Trophoblast cell (in vitro differentiated cells and primary cell): ENCODE measurements around the gene ANKRD28.
A peak's percentile ranks its signal among the peaks of the same experiment; 100 is the strongest.

ENCODE experiments used
- DNase-seq, 2 donors: peaks; one replicate each; pipeline ENCODE4 v3.0.0-alpha.2; 2016
- H2AFZ ChIP-seq: 2 replicates; pipeline ENCODE4 v1.6.1; 2013; ENCODE audit warnings: low read length, moderate library complexity, mild to moderate bottlenecking; ENCODE audit not compliant: insufficient read depth, poor library complexity
- H2AK5ac ChIP-seq: 2 replicates; pipeline ENCODE4 v1.6.1; 2013; ENCODE audit warnings: mild to moderate bottlenecking, low read length
- H2BK120ac ChIP-seq: 2 replicates; pipeline ENCODE4 v1.6.1; 2013; ENCODE audit warnings: low read length, mild to moderate bottlenecking, moderate library complexity; ENCODE audit not compliant: insufficient read depth, poor library complexity
- H2BK12ac ChIP-seq: 2 replicates; pipeline ENCODE4 v1.6.1; 2013; ENCODE audit warnings: mild to moderate bottlenecking, low read length, moderate library complexity
- H2BK5ac ChIP-seq: 2 replicates; pipeline ENCODE4 v1.6.1; 2013; ENCODE audit warnings: low read length, low read depth, moderate library complexity, mild to moderate bottlenecking; ENCODE audit not compliant: poor library complexity
- H3K14ac ChIP-seq: 2 replicates; pipeline ENCODE4 v1.6.1; 2013; ENCODE audit warnings: mild to moderate bottlenecking, low read length
- H3K18ac ChIP-seq: 2 replicates; pipeline ENCODE4 v1.6.1; 2013; ENCODE audit warnings: mild to moderate bottlenecking, low read length
- H3K23ac ChIP-seq: 2 replicates; pipeline ENCODE4 v1.6.1; 2013; ENCODE audit warnings: low read length
- H3K27ac ChIP-seq: 2 replicates; pipeline ENCODE4 v1.5.1; 2013; ENCODE audit warnings: low read depth, mild to moderate bottlenecking, inconsistent platforms, low read length, moderate library complexity
- H3K27me3 ChIP-seq: 2 replicates; pipeline ENCODE4 v1.6.1; 2013; ENCODE audit warnings: inconsistent platforms, mild to moderate bottlenecking, low read length, moderate library complexity; ENCODE audit not compliant: insufficient read depth
- H3K36me3 ChIP-seq, 2 experiments: 1 replicate in 1 of 2; 2 replicates in 1 of 2; pipeline ENCODE4 v1.6.1; 2013; ENCODE audit warnings: low read length in 2 of 2, mild to moderate bottlenecking in 2 of 2, moderate library complexity in 1 of 2; ENCODE audit not compliant: insufficient read depth in 2 of 2, control insufficient read depth in 1 of 2
- H3K4ac ChIP-seq: 2 replicates; pipeline ENCODE4 v1.6.1; 2013; ENCODE audit warnings: low read depth, mild to moderate bottlenecking, low read length, moderate library complexity
- H3K4me1 ChIP-seq, 2 experiments: 1 replicate in 1 of 2; 2 replicates in 1 of 2; pipeline ENCODE4 v1.6.1; 2013; ENCODE audit warnings: low read length in 2 of 2, mild to moderate bottlenecking in 2 of 2, moderate library complexity in 1 of 2; ENCODE audit not compliant: insufficient read depth in 2 of 2, control insufficient read depth in 1 of 2
- H3K4me2 ChIP-seq: 2 replicates; pipeline ENCODE4 v1.6.1; 2013; ENCODE audit warnings: inconsistent platforms, mild to moderate bottlenecking, low read length, moderate library complexity
- H3K4me3 ChIP-seq: 2 replicates; pipeline ENCODE4 v1.5.1; 2013; ENCODE audit warnings: mild to moderate bottlenecking, low read depth, low read length, inconsistent platforms
- H3K79me1 ChIP-seq: one replicate; pipeline ENCODE4 v1.6.1; 2013; ENCODE audit warnings: low read length
- H3K79me2 ChIP-seq: 2 replicates; pipeline ENCODE4 v1.6.1; 2013; ENCODE audit warnings: low read length, mild to moderate bottlenecking; ENCODE audit not compliant: control insufficient read depth, insufficient read depth, poor library complexity
- H3K9ac ChIP-seq: 2 replicates; pipeline ENCODE4 v1.6.1; 2013; ENCODE audit warnings: mild to moderate bottlenecking, low read length
- H3K9me3 ChIP-seq: 2 replicates; pipeline ENCODE4 v1.6.1; 2013; ENCODE audit warnings: low read depth, mild to moderate bottlenecking, control low read depth, inconsistent platforms, low read length; ENCODE audit not compliant: insufficient read depth
- H4K12ac ChIP-seq: 2 replicates; pipeline ENCODE4 v1.6.1; 2013; ENCODE audit warnings: low read depth, mild to moderate bottlenecking, low read length, moderate library complexity
- H4K8ac ChIP-seq: 2 replicates; pipeline ENCODE4 v1.6.1; 2013; ENCODE audit warnings: low read depth, mild to moderate bottlenecking, low read length, moderate library complexity
- H4K91ac ChIP-seq: one replicate; pipeline ENCODE4 v1.6.1; 2013; ENCODE audit warnings: low read depth, mild to moderate bottlenecking, low read length, moderate library complexity
- WGBS: extraction: QIAGEN DNeasy Blood & Tissue Kit; methylation state at CpG from one replicate; pipeline ENCODE4 v1.1.7; 2013; ENCODE audit warnings: missing lambda C conversion rate; ENCODE audit not compliant: insufficient read length, insufficient coverage; ENCODE audit errors: extremely low coverage; 5-methylcytosine and 5-hydroxymethylcytosine counted together

ANKRD28 gene

GRCh38 chr3:15683253-15683652 lies 114.5 kb downstream of the ANKRD28 start:
- Histone ChIP-seq H3K79me1 (peaks cover 2% of the 10 kb centered on the region), H3K4me2 (no peak overlapping the region), H3K4me3 (no peak overlapping the region), H3K79me2 (no peaks in the 10 kb centered on the region), H2BK5ac (no peak overlapping the region), H2BK12ac (no peak overlapping the region), H3K9me3 (no peaks in the 10 kb centered on the region), H3K18ac (no peak overlapping the region), H4K91ac (no peak overlapping the region), H2AK5ac (no peak overlapping the region), H2BK120ac (no peak overlapping the region), H3K4me1 (peaks cover 0 to 5% of the 10 kb centered on the region in 2 experiments), H3K27me3 (no peaks in the 10 kb centered on the region), H4K12ac (no peak overlapping the region), H2AFZ (no peak overlapping the region), H3K14ac (no peak overlapping the region), H3K4ac (no peak overlapping the region), H3K27ac (no peak overlapping the region), H3K36me3 (peaks cover 3 to 4% of the 10 kb centered on the region in 2 experiments), H4K8ac (no peak overlapping the region), H3K23ac (no peak overlapping the region), H3K9ac (no peak overlapping the region)
- DNase-seq = no peak
- WGBS = no CpG with 5 or more reads among the region's 1 CpG

GRCh38 chr3:15682561-15683185 lies 115.1 kb downstream of the ANKRD28 start:
- H4K91ac ChIP-seq = no peak overlapping the region
- H3K79me1 ChIP-seq = peaks cover 2% of the 10 kb centered on the region
- H3K4ac ChIP-seq = no peak overlapping the region
- H2BK120ac ChIP-seq = no peak overlapping the region
- H3K23ac ChIP-seq = no peak overlapping the region
- no peak overlapping the region for H4K8ac ChIP-seq
- no peaks in the 10 kb centered on the region for H3K9me3 ChIP-seq
- no CpG with 5 or more reads among the region's 3 CpGs for WGBS
- no peak overlapping the region for H3K9ac ChIP-seq
- H4K12ac ChIP-seq = no peak overlapping the region
- no peak overlapping the region for H2AFZ ChIP-seq
- no peak overlapping the region for H3K18ac ChIP-seq
- peaks cover 3 to 4% of the 10 kb centered on the region in 2 experiments for H3K36me3 ChIP-seq
- H3K27ac ChIP-seq = no peak overlapping the region
- DNase-seq = peak in 1 of 2 donors; percentile 45
- no peak overlapping the region for H3K14ac ChIP-seq
- H2BK12ac ChIP-seq = no peak overlapping the region
- H3K27me3 ChIP-seq = no peaks in the 10 kb centered on the region
- no peak overlapping the region for H3K4me3 ChIP-seq
- no peaks in the 10 kb centered on the region for H3K79me2 ChIP-seq
- H2AK5ac ChIP-seq = no peak overlapping the region
- H3K4me1 ChIP-seq = peaks cover 0 to 5% of the 10 kb centered on the region in 2 experiments
- H2BK5ac ChIP-seq = no peak overlapping the region
- H3K4me2 ChIP-seq = no peak overlapping the region

DNA sequence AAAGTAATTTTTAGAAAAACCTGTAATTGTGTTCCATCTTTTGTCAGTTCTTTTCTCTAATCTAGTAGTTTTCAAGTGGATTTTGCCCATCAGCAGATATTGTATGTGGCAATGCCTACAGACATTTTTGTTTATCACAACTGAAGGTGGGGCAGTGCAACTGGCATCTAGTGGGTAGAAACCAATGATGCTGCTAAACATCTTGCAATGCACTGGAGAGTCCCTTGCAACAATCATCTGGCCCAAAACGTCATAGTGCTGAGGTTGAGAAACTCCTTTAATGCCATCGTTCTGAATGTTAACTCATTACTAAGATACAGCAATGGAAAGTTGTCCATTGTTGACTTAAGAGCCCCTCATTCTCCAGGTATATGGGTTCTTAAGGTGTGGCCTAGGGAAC lies 116.1 kb downstream of the ANKRD28 start:
- Histone ChIP-seq H3K18ac (no peak overlapping the region), H3K9me3 (no peaks in the 10 kb centered on the region), H2AK5ac (no peak overlapping the region), H3K23ac (no peak overlapping the region), H2BK12ac (no peak overlapping the region), H3K4me2 (no peak overlapping the region), H3K79me2 (no peaks in the 10 kb centered on the region), H2BK5ac (no peak overlapping the region), H2AFZ (no peak overlapping the region), H3K79me1 (peaks cover 2% of the 10 kb centered on the region), H3K36me3 (peaks cover 3 to 4% of the 10 kb centered on the region in 2 experiments), H3K4me3 (no peak overlapping the region), H3K27ac (no peak overlapping the region), H2BK120ac (no peak overlapping the region), H3K4ac (no peak overlapping the region), H4K91ac (no peak overlapping the region), H3K9ac (no peak overlapping the region), H4K12ac (no peak overlapping the region), H3K4me1 (peaks cover 0 to 5% of the 10 kb centered on the region in 2 experiments), H3K27me3 (no peaks in the 10 kb centered on the region), H3K14ac (no peak overlapping the region), H4K8ac (no peak overlapping the region)
- DNase-seq = no peak
- no CpG with 5 or more reads among the region's 2 CpGs for WGBS

DNA sequence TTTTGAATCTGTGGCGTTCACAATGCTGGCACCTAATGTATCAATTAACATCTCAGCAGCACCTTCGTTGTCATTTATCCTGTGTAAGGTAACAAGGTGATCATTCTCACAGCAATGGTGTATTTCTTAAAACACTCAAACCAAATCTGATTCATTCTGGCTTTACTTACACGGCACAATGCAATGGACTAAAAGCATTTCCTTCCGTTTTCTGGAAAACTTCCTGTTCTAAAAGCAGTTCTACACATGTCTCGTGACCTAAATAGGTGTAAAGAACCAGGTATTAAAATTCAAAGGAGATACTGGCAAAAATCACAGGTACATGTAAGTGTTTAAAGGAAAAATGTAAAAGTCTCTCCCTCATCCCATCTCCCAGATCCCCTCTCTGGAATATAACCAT lies 118.5 kb downstream of the ANKRD28 start:
- H3K4me2 ChIP-seq = no peak overlapping the region
- no peak overlapping the region for H4K12ac ChIP-seq
- H3K9me3 ChIP-seq = no peaks in the 10 kb centered on the region
- no peak overlapping the region for H4K91ac ChIP-seq
- no peaks in the 10 kb centered on the region for H3K27me3 ChIP-seq
- no peak overlapping the region for H3K4ac ChIP-seq
- H3K36me3 ChIP-seq = peaks cover 3 to 5% of the 10 kb centered on the region in 2 experiments
- no peak overlapping the region for H3K9ac ChIP-seq
- no peak overlapping the region for H3K18ac ChIP-seq
- no peak overlapping the region for H2BK5ac ChIP-seq
- H3K79me1 ChIP-seq = no peaks in the 10 kb centered on the region
- no peak overlapping the region for H3K4me3 ChIP-seq
- H2AFZ ChIP-seq = no peak overlapping the region
- H4K8ac ChIP-seq = no peak overlapping the region
- no peak for DNase-seq
- H2BK120ac ChIP-seq = no peak overlapping the region
- no peak overlapping the region for H3K14ac ChIP-seq
- no peak overlapping the region for H2AK5ac ChIP-seq
- WGBS = no CpG with 5 or more reads among the region's 5 CpGs
- no peaks in the 10 kb centered on the region for H3K79me2 ChIP-seq
- no peaks in the 10 kb centered on the region for H3K4me1 ChIP-seq
- H2BK12ac ChIP-seq = no peak overlapping the region
- no peak overlapping the region for H3K23ac ChIP-seq
- H3K27ac ChIP-seq = no peak overlapping the region
